Stromal cell of bone marrow (primary cell): ENCODE measurements around the gene INHBB.

Experiments used
- DNase-seq: peaks from one replicate; pipeline ENCODE4 v3.0.0-alpha.2; 2012; ENCODE audit warnings: low read depth

The INHBB gene

GRCh38 chr2:120398051-120398995, 52.4 kb downstream of the INHBB start:
- peak; percentile 9 for DNase-seq

GRCh38 chr2:120398996-120399888, 53.3 kb downstream of the INHBB start:
- DNase-seq: no peak

- DNase-seq: no peak
These were observed 53.9 kb downstream of the INHBB start for GRCh38 chr2:120399889-120400240.

- no peak for DNase-seq
These were observed 54.6 kb downstream of the INHBB start for GRCh38 chr2:120400551-120400950.
